B cell (primary cell): ENCODE measurements around the gene HPCA.

ENCODE experiments used
- EZH2 ChIP-seq: IDR thresholded peaks from 2 replicates; pipeline ENCODE4 v1.6.1; 2012; ENCODE audit warnings: borderline replicate concordance, low read depth, mild to moderate bottlenecking, moderate library complexity, low read length; ENCODE audit not compliant: insufficient read depth, poor library complexity, severe bottlenecking
- TF ChIP-seq, protein P1 (sequence below): fragments of 200-600 bp; IDR thresholded peaks from one replicate; pipeline ENCODE4 v1.8.0; 2022; ENCODE audit warnings: antibody characterized with exemption, mild to moderate bottlenecking

DNA sequence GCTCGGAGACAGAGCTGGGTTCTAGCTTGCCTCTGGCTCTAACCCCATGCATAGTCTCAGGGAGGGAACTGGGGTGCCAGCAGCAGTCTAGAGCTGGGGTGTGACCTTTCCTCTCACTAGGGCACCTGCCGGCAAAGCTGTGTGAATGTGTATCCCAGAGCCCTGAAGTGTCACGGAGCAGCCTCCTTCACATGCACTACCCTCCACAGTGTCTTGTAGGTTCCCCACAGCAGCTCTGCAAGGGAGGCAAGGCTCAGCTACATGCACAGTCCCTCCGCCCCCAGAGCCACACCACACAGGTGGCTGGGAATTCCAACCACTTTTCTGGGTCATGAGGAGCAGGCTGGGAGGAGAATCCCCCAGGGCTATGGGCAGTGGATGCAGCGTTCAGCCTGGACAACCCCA, 7.7 kb upstream of the HPCA start:
- TF ChIP-seq, protein P1, sequence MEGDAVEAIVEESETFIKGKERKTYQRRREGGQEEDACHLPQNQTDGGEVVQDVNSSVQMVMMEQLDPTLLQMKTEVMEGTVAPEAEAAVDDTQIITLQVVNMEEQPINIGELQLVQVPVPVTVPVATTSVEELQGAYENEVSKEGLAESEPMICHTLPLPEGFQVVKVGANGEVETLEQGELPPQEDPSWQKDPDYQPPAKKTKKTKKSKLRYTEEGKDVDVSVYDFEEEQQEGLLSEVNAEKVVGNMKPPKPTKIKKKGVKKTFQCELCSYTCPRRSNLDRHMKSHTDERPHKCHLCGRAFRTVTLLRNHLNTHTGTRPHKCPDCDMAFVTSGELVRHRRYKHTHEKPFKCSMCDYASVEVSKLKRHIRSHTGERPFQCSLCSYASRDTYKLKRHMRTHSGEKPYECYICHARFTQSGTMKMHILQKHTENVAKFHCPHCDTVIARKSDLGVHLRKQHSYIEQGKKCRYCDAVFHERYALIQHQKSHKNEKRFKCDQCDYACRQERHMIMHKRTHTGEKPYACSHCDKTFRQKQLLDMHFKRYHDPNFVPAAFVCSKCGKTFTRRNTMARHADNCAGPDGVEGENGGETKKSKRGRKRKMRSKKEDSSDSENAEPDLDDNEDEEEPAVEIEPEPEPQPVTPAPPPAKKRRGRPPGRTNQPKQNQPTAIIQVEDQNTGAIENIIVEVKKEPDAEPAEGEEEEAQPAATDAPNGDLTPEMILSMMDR, result no peak
- TF ChIP-seq EZH2, result no peak
